HG03103 (cell line): Measurements from ENCODE around the gene SDK2.

ENCODE experiments used
- ATAC-seq: cut with Tn5 transposase; IDR thresholded peaks from one replicate; pipeline ENCODE4 v1.9.1; 2021; ENCODE audit warnings: low read depth; ENCODE audit not compliant: unreplicated experiment

The SDK2 gene

GRCh38 chr17:73612031-73612472, 32.2 kb downstream of the SDK2 start:
- ATAC-seq, result no peak

GRCh38 chr17:73611630-73612029, 32.6 kb downstream of the SDK2 start:
- no peak for ATAC-seq

GRCh38 chr17:73610331-73610911, 33.8 kb downstream of the SDK2 start:
- no peak for ATAC-seq

- no peak for ATAC-seq
These were observed 34.5 kb downstream of the SDK2 start for GRCh38 chr17:73609758-73610157.

- no peak for ATAC-seq
These were observed 35.2 kb downstream of the SDK2 start for GRCh38 chr17:73609060-73609459.

- ATAC-seq, result no peak
These were observed 38.8 kb downstream of the SDK2 start for GRCh38 chr17:73605444-73605843.

GRCh38 chr17:73604476-73604875, 39.8 kb downstream of the SDK2 start:
- no peak for ATAC-seq

GRCh38 chr17:73603971-73604370, 40.3 kb downstream of the SDK2 start:
- no peak for ATAC-seq

GRCh38 chr17:73600103-73600871, 44.0 kb downstream of the SDK2 start:
- ATAC-seq, result no peak

- ATAC-seq, result no peak
These were observed 44.6 kb downstream of the SDK2 start for GRCh38 chr17:73599599-73599998.

- no peak for ATAC-seq
These were observed 46.0 kb downstream of the SDK2 start for GRCh38 chr17:73598212-73598611.

- ATAC-seq, result no peak
These were observed 48.3 kb downstream of the SDK2 start for GRCh38 chr17:73595931-73596330.

GRCh38 chr17:73595479-73595878, 48.8 kb downstream of the SDK2 start:
- no peak for ATAC-seq

GRCh38 chr17:73595068-73595467, 49.2 kb downstream of the SDK2 start:
- ATAC-seq, result no peak

GRCh38 chr17:73594598-73594997, 49.6 kb downstream of the SDK2 start:
- ATAC-seq, result no peak

- no peak for ATAC-seq
These were observed 50.2 kb downstream of the SDK2 start for GRCh38 chr17:73594025-73594424.

GRCh38 chr17:73593249-73593965, 50.8 kb downstream of the SDK2 start:
- ATAC-seq, result no peak

- ATAC-seq, result no peak
These were observed 51.7 kb downstream of the SDK2 start for GRCh38 chr17:73592501-73592961.

GRCh38 chr17:73592079-73592415, 52.2 kb downstream of the SDK2 start:
- no peak for ATAC-seq

- ATAC-seq, result no peak
These were observed 52.8 kb downstream of the SDK2 start for GRCh38 chr17:73591296-73592078.
